HG03159 (cell line): ENCODE data around the gene FBLN2.
"Not testable (repeated sequence)": the region's sequence is repeated elsewhere in the genome, so short reads cannot be mapped to it uniquely, and the experiment has no call there.

Experiments
- ATAC-seq: cut with Tn5 transposase; IDR thresholded peaks from one replicate; pipeline ENCODE4 v1.9.1; 2021; ENCODE audit warnings: mild to moderate bottlenecking, moderate library complexity; ENCODE audit not compliant: unreplicated experiment

FBLN2 gene

GRCh38 chr3:13513051-13513912 lies 35.6 kb upstream of the FBLN2 start:
- ATAC-seq: no peak

DNA sequence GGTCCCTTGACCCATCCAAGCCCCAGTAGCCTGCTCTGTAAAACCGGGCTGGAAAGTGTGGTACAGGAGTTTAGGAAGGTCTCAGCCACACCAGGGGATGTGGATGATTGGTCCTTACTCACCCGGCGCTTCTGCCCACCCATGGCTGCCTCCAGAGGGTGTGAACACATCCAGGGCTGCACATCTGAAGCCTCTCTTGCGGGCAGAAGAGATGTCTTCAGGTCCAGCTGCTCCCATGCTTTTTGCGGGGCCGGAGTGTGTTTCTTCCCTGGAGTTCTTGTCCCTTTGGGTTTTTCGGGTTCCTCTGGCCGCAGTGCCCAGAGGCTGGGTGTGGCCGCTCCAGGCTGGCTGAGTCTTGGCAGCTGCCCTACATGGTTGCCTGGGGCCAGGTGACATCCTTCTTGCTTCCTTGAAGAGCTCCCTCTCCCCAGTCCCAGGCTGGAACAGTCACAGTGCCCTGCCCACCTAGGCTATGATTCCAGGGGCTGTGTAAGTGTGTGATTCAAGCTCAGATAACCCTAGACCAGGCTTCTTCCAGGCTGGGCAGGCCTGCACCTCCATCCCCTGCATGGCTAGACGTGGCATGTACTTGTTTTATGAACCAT lies 34.9 kb upstream of the FBLN2 start:
- no peak for ATAC-seq

DNA sequence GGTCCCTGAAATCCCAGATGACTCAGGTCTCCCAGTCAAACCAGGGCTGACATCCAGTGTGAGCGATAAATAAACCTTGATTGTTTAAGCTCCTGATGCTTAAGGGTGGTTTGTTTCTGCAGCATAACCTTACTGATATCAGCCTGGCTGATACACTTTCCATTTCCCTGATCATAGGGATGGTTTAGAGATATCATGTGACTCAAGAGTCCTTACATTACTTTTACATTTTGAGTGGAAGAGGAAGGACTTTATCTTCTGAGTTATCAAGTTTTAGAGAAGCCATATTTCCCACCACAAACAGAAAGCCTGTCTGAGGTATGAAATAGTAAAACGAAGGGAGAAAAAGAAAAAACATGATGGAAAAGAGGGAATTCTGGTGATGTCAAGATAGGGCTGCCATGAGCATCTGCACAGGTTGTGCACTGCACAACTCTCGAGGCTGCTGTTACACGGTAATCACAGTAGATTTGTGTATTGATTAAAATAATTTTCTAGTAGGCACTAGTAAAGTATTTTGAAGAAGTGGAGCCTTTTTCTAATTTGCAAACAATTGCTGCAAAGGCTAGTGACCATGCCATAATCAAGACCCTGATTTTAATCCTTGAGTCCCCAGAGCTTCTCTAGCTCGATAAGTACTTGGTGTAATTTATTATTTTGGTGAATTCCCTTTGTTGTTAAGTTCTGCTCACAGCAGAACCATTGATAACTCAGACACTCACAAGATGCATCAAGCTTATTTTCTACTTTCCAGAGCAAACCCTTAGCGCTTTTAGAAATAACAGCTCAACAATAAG lies 34.1 kb upstream of the FBLN2 start:
- ATAC-seq: no peak

DNA sequence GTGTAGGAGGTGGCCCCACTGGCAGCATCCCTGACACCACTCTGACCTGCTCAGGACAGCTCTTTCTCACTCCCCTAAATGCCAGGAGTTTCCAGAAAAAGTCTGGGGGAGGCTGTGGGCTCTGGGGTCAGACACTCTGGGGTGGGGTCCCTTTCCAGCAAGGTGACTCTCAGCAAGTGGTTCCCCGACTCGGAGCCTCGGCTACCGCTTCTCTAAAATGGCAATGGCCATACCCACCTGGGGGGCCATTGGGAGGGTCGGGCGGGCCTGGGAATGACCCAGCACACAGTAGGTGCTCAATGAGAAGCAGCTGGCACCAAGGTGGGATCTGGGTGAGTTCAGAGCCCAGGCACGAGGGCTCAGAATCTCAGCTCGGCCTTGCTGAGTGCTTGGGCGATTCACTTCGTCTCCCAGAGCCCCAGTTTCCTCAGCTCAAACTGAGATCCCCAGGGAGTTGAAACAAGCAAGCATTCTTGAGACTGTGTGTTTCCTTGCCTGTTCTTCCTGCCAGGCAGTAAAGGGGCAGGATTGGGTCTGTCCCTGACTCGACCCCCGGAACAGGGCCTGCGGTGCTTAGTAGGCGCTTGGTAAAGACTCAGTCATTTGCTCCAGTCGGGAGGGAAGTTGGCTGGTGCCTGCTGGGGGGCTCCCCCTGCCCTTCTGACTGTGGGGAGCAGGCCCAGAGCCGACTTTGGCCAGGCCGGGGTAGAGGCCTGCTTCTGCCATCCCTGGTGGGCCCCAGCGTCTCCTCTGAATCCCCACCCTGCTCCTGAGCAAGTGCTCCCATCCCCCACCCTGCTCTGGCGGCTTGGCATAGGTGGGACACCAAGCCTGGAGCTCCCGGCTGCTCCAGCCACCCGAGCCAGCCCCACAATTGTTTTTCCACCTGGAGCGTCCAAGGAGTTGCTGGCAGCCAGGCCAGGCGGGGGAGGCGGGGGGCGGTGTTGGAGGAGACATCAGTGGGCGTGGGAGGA lies 32.9 kb upstream of the FBLN2 start:
- no peak for ATAC-seq

DNA sequence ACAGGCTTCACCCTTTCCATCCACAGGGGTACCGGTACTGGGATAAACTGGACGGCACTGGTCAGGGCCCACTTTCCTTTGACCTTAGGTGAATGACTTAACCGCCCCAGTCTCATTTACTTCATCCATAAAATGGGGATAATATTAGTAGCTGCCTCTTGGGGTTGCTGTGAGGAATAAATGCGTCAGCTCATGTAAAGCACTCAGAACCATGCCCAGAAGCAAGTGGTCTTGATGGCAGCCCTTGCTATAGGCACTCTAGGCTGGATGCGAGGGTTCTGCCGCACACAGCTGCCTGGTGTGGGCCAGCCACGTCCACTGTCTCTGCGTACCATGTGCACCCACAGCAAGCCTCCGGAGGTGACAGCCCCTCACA lies 32.2 kb upstream of the FBLN2 start:
- ATAC-seq: no peak

- ATAC-seq: no peak
Measured at GRCh38 chr3:13517253-13517977, 31.5 kb upstream of the FBLN2 start.

- no peak for ATAC-seq
Measured at GRCh38 chr3:13518516-13518953, 30.4 kb upstream of the FBLN2 start.

DNA sequence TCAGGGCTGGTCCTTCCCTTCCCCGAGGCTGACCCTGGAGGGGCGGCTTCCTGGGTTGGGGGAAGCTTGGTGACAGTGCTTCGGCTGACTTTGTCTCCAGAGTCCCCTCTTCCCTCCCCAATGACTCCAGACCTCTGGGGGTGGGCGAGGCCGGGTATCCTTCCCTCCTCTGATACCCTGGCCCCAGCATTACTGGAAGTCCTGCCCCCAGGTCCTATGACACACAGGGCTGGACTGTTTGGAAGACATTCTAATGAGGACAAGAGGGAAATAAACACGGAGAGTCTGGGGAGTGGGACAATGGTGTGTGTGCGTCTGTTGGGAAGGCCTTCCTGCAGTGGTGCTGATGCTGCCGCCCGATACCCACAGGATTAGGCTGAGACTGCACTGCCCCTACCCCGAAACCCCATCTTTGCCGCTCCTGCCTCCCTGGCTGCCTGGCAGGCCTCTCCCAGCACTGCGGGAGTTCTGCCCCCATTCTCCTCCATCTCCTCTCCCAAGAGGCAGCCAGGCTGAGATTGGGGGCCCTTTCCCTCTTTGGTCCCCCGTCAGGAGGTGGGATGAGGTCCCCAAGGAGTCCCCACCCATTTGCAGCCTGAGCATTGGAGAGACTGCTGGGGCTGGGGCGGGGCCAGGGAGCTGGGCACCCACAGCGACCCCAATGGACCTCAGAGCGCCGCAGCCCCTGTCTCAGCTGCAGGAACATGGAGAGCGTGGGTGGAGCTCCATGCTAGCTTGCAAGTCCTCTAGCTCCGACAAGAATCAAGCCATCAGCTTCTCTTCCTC lies 29.7 kb upstream of the FBLN2 start:
- ATAC-seq: no peak

GRCh38 chr3:13520326-13520880 lies 28.5 kb upstream of the FBLN2 start:
- ATAC-seq: no peak

DNA sequence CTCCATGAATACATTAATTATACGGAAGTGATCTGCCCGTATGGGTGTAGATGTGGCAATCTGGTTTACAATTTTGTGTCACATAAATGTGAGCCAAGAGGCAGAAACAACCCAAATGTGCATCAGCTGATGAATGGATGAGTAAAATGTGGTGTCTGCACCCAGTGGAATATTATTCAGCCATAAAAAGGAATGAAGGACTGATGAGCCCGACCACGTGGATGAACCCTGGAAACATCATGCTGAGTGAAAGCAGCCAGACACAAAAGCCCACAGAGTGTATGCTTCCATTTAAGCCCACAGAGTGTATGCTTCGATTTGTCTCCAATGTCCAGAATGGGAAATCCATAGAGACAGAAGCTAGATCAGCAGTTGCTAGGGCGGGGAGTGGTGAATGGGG lies 27.6 kb upstream of the FBLN2 start:
- ATAC-seq: no peak

GRCh38 chr3:13521749-13522148 lies 27.2 kb upstream of the FBLN2 start:
- not testable (repeated sequence) for ATAC-seq

- ATAC-seq: no peak
Measured at GRCh38 chr3:13522236-13522635, 26.7 kb upstream of the FBLN2 start.

DNA sequence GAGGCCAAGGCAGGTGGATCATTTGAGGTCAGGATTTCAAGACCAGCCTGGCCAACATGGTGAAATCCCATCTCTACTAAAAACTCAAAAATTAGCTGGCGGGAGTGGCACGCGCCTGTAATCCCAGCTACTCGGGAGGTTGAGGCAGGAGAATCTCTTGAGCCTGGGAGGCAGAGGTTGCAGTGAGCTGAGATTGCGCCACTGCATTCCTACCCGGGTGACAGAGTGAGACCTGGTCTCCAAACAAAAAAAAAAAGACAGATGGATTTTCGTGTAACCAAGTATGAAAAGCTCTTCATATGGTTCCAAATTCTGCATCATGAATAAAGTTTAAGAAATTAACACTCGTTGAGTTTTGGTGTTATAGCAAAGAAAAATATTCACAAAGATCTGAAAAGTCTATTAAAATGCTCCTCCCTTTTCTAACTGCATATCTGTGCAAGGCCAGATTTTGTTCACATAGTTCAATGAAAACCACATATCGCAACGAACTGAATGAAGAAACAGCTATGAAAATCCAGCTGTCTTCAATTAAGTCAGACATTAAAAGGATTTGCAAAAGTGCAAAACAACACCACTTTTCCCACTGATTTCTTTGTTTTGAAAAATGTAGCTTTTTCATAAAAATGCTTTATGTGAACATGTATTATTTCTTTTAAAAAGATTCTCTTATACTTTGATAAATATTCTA lies 23.8 kb upstream of the FBLN2 start:
- no peak for ATAC-seq

DNA sequence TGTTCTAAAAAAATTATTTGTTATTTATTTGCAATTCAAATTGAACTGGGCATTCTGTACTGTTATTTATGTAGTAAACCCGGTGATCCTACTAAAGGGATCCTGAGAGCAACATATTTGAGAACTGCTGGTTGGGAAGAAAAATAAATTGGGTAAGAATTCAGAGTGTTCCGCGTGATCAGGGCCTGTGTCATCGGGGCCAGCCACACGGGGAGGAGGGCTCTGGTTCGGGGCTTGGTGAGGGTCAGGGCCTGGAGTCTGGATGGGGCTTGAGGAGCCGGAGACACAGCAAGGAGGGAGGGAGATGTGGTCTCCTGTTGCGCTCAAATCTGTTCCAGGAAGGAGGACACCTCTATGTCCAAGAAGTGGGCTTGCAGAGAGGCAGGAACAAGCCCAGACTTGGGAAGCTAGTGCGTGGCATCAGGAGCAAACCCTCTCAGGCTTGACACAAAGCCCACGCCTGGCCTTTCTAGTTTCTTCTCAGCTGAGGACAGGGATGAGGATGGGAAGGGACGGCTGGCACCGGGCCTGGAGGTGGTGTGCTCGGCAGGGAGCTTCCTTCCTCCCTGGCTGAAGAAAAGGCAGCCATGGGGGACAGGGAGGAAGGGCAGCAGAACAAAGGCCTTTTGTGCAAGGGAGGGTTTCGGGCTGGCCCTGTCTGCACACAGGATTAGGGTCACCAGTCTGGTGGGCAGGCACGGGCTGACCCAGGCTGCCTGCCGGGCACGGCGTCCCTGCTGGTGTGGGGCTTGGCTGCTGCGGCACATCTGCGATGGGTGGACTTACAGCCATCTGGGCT lies 22.9 kb upstream of the FBLN2 start:
- no peak for ATAC-seq

DNA sequence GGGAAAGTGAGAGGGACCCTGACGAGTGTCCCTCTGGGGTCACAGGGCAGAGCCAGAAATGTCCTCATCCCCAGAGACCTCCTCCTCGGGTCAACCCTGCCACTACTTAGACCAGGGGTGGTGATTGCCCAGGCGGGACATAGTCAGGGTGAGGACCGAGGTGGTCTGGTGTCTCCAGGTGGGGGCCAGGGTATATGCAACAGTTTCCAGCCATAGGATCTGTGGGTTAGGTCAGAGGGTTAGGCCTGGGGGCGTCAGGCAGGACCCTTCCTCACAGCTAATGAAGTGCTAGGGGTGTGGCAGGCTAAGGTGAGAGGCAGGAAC lies 22.3 kb upstream of the FBLN2 start:
- no peak for ATAC-seq

DNA sequence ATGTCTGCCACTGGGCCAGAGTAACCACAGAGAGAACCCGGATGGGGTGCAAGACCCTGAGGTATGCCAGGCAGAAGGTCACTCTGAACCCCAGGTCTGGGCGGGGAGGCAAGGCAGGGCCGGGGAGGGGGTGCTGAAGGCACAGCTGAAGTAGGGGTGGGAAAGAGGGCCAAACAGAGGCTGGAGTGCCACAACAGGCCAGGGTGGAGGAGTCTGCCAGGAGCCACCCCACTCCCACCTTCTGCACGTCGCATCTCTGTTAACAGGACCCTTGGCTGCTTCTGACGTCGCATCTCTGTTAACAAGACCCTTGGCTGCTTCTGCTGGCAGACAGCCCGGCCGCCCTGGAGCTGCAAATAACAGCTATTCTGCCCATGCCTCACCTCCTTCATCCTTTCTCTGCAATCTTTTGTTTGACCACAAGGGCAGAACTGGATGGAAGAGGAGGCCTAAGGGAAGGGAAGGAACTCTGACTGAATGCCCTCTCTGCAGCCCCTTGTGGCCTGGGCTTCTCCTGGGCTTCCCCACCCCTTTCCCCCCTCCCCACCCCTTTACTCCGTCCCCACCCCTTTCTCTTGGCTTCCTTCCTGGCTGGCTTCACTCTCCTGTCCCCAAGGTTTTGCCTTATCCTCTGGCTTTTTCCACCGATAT lies 20.6 kb upstream of the FBLN2 start:
- ATAC-seq: no peak
